Endodermal cell (in vitro differentiated cells): ENCODE results near the gene GABRG3. TPM values are rescaled to one million over a fixed set of nuclear protein-coding genes. Genes with fewer than 3 reads are reported as not detected.

Experiments used
- DNase-seq: peaks from one replicate; pipeline ENCODE4 v3.0.0-alpha.2; 2017
- H3K27ac ChIP-seq: 2 replicates; pipeline ENCODE4 v1.5.1; 2013; ENCODE audit warnings: mild to moderate bottlenecking, low read depth, low read length, moderate library complexity
- H3K27me3 ChIP-seq: 2 replicates; pipeline ENCODE4 v1.6.1; 2013; ENCODE audit warnings: mild to moderate bottlenecking, low read length, moderate library complexity; ENCODE audit not compliant: insufficient read depth, control insufficient read depth, poor library complexity, severe bottlenecking
- H3K36me3 ChIP-seq: 2 replicates; pipeline ENCODE4 v1.7.0; 2013; ENCODE audit warnings: mild to moderate bottlenecking, low read length, moderate library complexity; ENCODE audit not compliant: control insufficient read depth, insufficient read depth
- H3K4me1 ChIP-seq: one replicate; pipeline ENCODE4 v1.7.0; 2013; ENCODE audit warnings: low read length; ENCODE audit not compliant: control insufficient read depth, insufficient read depth
- H3K4me3 ChIP-seq: 2 replicates; pipeline ENCODE4 v1.5.1; 2013; ENCODE audit warnings: mild to moderate bottlenecking, low read length, moderate library complexity
- H3K9ac ChIP-seq: 2 replicates; pipeline ENCODE4 v1.6.1; 2013; ENCODE audit warnings: mild to moderate bottlenecking, low read length, moderate library complexity; ENCODE audit not compliant: poor library complexity, severe bottlenecking; ENCODE audit errors: extremely low read depth
- H3K9me3 ChIP-seq: 2 replicates; pipeline ENCODE4 v1.6.1; 2013; ENCODE audit warnings: mild to moderate bottlenecking, low read length, moderate library complexity; ENCODE audit not compliant: control insufficient read depth
- H3K27ac Mint-ChIP-seq: 2 replicates; pipeline ENCODE4 v1.8.0; 2020; ENCODE audit warnings: mixed read lengths
- H3K27me3 Mint-ChIP-seq: 2 replicates; pipeline ENCODE4 v1.8.0; 2021; ENCODE audit warnings: mild to moderate bottlenecking, mixed read lengths; ENCODE audit not compliant: insufficient read depth
- H3K36me3 Mint-ChIP-seq: 2 replicates; pipeline ENCODE4 v1.8.0; 2020; ENCODE audit warnings: low read depth, mixed read lengths
- H3K4me1 Mint-ChIP-seq: 2 replicates; pipeline ENCODE4 v1.8.0; 2020; ENCODE audit warnings: mixed read lengths
- H3K4me3 Mint-ChIP-seq: 2 replicates; pipeline ENCODE4 v1.8.0; 2020; ENCODE audit warnings: mild to moderate bottlenecking, moderate library complexity, mixed read lengths
- H3K9me3 Mint-ChIP-seq: 2 replicates; pipeline ENCODE4 v1.8.0; 2020; ENCODE audit warnings: mild to moderate bottlenecking, mixed read lengths
- CTCF ChIP-seq: fragments of 200-600 bp; sonication (generic); conservative IDR thresholded peaks from 2 replicates; pipeline ENCODE4 v1.5.0; 2021; ENCODE audit warnings: antibody characterized with exemption, mild to moderate bottlenecking
- WGBS, 2 experiments: methylation state at CpG; one replicate each; pipeline versions ENCODE4 v1.1.5 to v1.1.7; 2013; ENCODE audit warnings: missing lambda C conversion rate in 2 of 2, mixed read lengths in 1 of 2; ENCODE audit not compliant: insufficient coverage in 1 of 2, insufficient read length in 1 of 2; 5-methylcytosine and 5-hydroxymethylcytosine counted together
- total RNA-seq, 2 donors: library from RNA; stranded (reverse); fragmentation: NEBNext Ultra II Directional in 1 of 2; extraction: Animal tissue kit (Norgen Biotek cat#: 25700) in 1 of 2; gene quantifications; 2 replicates in 1 of 2; 3 replicates in 1 of 2; pipeline ENCODE4 v1.2.1, GENCODE V29; 2021

GABRG3 gene
- total RNA-seq, 2 donors from 2014 or later, result 0.48 to 0.84 TPM

GRCh38 chr15:27123808-27124207 lies 152.8 kb downstream of the GABRG3 start:
- Mint-ChIP-seq H3K36me3 (no peaks in the 10 kb centered on the region), H3K9me3 (peaks cover 2% of the 10 kb centered on the region), H3K4me1 (peaks cover 14% of the 10 kb centered on the region), H3K27me3 (no peaks in the 10 kb centered on the region), H3K27ac (no peak overlapping the region), H3K4me3 (no peak overlapping the region)
- Histone ChIP-seq H3K4me3 (no peak overlapping the region), H3K27me3 (no peaks in the 10 kb centered on the region), H3K27ac (no peak overlapping the region), H3K36me3 (no peaks in the 10 kb centered on the region), H3K9ac (no peak overlapping the region), H3K4me1 (peaks cover 4% of the 10 kb centered on the region), H3K9me3 (no peaks in the 10 kb centered on the region)
- DNase-seq, result no peak
- no peak for TF ChIP-seq CTCF
- WGBS, 2 experiments, result 94 to 96% methylated on average over 3 to 7 of the region's 7 CpGs

DNA sequence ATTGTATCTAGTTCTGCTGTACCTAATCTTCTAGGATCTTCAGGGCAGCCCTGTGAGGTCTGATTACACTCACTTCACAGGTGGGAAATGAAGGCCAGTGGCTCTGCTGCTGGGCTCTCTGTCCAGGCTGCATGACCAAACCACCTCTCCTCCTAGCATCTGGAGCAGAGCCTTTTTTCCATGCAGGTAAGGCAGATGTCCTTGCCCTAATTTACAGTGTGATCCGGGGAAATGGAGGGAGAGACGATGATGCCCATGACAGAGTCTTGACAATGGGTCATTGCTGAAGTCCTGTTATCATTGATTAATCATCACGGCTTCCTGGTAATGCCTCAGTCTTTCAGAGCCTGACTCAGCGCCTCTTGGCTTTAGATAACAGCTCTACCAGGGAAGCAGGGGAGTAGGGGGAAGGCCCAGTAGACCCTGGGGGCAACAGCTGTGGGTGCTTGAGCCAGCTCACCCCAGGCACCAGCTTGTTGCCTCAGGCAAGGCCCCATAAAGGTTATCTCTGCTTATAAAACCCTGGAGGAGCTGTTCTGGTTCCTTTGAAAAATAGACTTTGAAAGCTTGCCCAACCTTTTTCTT lies 153.4 kb downstream of the GABRG3 start:
- no peaks in the 10 kb centered on the region for H3K9me3 ChIP-seq
- peaks cover 2% of the 10 kb centered on the region for H3K9me3 Mint-ChIP-seq
- H3K4me3 ChIP-seq, result no peak overlapping the region
- 78 to 84% methylated on average over 4 of the region's 4 CpGs for WGBS, 2 experiments
- H3K27ac Mint-ChIP-seq, result no peak overlapping the region
- H3K4me1 ChIP-seq, result peaks cover 4% of the 10 kb centered on the region
- no peaks in the 10 kb centered on the region for H3K27me3 ChIP-seq
- H3K27me3 Mint-ChIP-seq, result no peaks in the 10 kb centered on the region
- peak; percentile 53 for DNase-seq
- no peak overlapping the region for H3K9ac ChIP-seq
- no peaks in the 10 kb centered on the region for H3K36me3 ChIP-seq
- H3K36me3 Mint-ChIP-seq, result no peaks in the 10 kb centered on the region
- no peak for TF ChIP-seq CTCF
- no peak overlapping the region for H3K4me3 Mint-ChIP-seq
- no peak overlapping the region for H3K27ac ChIP-seq
- H3K4me1 Mint-ChIP-seq, result peaks cover 14% of the 10 kb centered on the region

DNA sequence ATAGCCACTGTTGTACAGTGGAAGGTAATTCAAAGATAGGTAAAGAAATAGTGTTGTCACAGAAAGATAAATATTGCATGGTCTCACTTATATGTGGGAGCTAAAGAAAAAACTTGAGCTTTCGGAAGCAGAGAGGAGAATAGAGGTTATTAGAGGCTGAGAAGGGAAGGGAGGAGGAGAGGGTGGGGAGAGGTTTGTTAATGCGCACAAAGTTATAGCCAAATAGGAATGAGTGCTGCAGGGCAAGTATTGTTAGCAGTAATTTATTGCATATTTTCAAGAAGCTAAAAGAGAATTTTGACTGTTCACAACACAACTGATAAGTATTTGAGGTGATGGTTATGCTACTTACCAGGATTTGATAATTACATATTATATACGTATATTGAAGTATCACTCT lies 154.2 kb downstream of the GABRG3 start:
- WGBS, 2 experiments, result 96 to 100% methylated on average over 2 of the region's 3 CpGs
- H3K9me3 Mint-ChIP-seq, result peaks cover 2% of the 10 kb centered on the region
- H3K27me3 Mint-ChIP-seq, result no peaks in the 10 kb centered on the region
- Histone ChIP-seq H3K4me3 (no peak overlapping the region), H3K9ac (no peak overlapping the region), H3K27ac (no peak overlapping the region), H3K9me3 (no peaks in the 10 kb centered on the region), H3K36me3 (no peaks in the 10 kb centered on the region), H3K4me1 (peaks cover 4% of the 10 kb centered on the region), H3K27me3 (no peaks in the 10 kb centered on the region)
- TF ChIP-seq CTCF, result no peak
- no peaks in the 10 kb centered on the region for H3K36me3 Mint-ChIP-seq
- H3K27ac Mint-ChIP-seq, result no peak overlapping the region
- no peak overlapping the region for H3K4me3 Mint-ChIP-seq
- H3K4me1 Mint-ChIP-seq, result peaks cover 13% of the 10 kb centered on the region
- DNase-seq, result no peak
